ENCODE results near the gene ABTB2.
"Not testable (repeated sequence)": the region's sequence is repeated elsewhere in the genome, so short reads cannot be mapped to it uniquely, and the experiment has no call there.

Gene ABTB2

GRCh38 chr11:34234086-34234740 is 123.6 kb downstream of the ABTB2 start:
- no peak for DNase-seq

GRCh38 chr11:34233215-34233614 is 124.6 kb downstream of the ABTB2 start:
- DNase-seq, result no peak

GRCh38 chr11:34232807-34233206 is 125.0 kb downstream of the ABTB2 start:
- DNase-seq, result no peak

GRCh38 chr11:34226210-34226609 is 131.6 kb downstream of the ABTB2 start:
- no peak for DNase-seq

GRCh38 chr11:34225091-34225490 is 132.7 kb downstream of the ABTB2 start:
- DNase-seq, result no peak

GRCh38 chr11:34224434-34224966 is 133.3 kb downstream of the ABTB2 start:
- no peak for DNase-seq

- DNase-seq, result no peak
Measured at GRCh38 chr11:34223907-34224306, 133.9 kb downstream of the ABTB2 start.

- peak; percentile 64 for DNase-seq
Measured at GRCh38 chr11:34223021-34223813, 134.6 kb downstream of the ABTB2 start.

GRCh38 chr11:34222030-34222429 is 135.8 kb downstream of the ABTB2 start:
- DNase-seq, result no peak

GRCh38 chr11:34219941-34220370 is 137.9 kb downstream of the ABTB2 start:
- no peak for DNase-seq

- no peak for DNase-seq
Measured at GRCh38 chr11:34219279-34219678, 138.5 kb downstream of the ABTB2 start.

- not testable (repeated sequence) for DNase-seq
Measured at GRCh38 chr11:34218756-34219155, 139.1 kb downstream of the ABTB2 start.

GRCh38 chr11:34218067-34218466 is 139.7 kb downstream of the ABTB2 start:
- no peak for DNase-seq

- no peak for DNase-seq
Measured at GRCh38 chr11:34216706-34217105, 141.1 kb downstream of the ABTB2 start.

- no peak for DNase-seq
Measured at GRCh38 chr11:34215806-34216453, 141.9 kb downstream of the ABTB2 start.

- DNase-seq, result no peak
Measured at GRCh38 chr11:34214961-34215805, 142.6 kb downstream of the ABTB2 start.

- no peak for DNase-seq
Measured at GRCh38 chr11:34213366-34213765, 144.4 kb downstream of the ABTB2 start.

GRCh38 chr11:34212566-34212965 is 145.2 kb downstream of the ABTB2 start:
- no peak for DNase-seq

GRCh38 chr11:34209809-34210208 is 148.0 kb downstream of the ABTB2 start:
- DNase-seq, result no peak

- no peak for DNase-seq
Measured at GRCh38 chr11:34208266-34209135, 149.3 kb downstream of the ABTB2 start.

- DNase-seq, result no peak
Measured at GRCh38 chr11:34207487-34208180, 150.2 kb downstream of the ABTB2 start.
